IMR-90 (cell line): ENCODE results near the gene ERICH6B. TPM values are rescaled to one million over a fixed set of nuclear protein-coding genes. Genes with fewer than 3 reads are reported as not detected.

ENCODE experiments used
- ATAC-seq: fragments of 200-7000 bp; cut with Tn5 transposase; 2 replicates; pipeline ENCODE4 v1.9.1; 2020; ENCODE audit warnings: low read depth, mild to moderate bottlenecking, moderate library complexity
- BruUV-seq: library from RNA; stranded (reverse); fragments of 400-500 nt; replicated peaks from 2 replicates; lab custom pipeline; 2021; lab: Mats Ljungman, UMichigan
- CTCF ChIA-PET: fragments of 300-600 bp; formaldehyde crosslinking; extraction: SDS; loops from one replicate; lab custom pipeline; 2021; ENCODE audit warnings: antibody characterized with exemption; lab: Yijun Ruan, JAX
- POLR2A ChIA-PET: fragments of 300-600 bp; sonication (Branson Sonifier 250); formaldehyde crosslinking; loops from one replicate; lab custom pipeline; 2022; ENCODE audit warnings: antibody characterized with exemption; ENCODE audit not compliant: unreplicated experiment; lab: Charles Lee
- DNase-seq: peaks from one replicate; pipeline ENCODE4 v3.0.0; 2013
- H2AFZ ChIP-seq: replicated peaks from 2 replicates; pipeline ENCODE3; 2013; ENCODE audit warnings: low read length, mild to moderate bottlenecking; ENCODE audit not compliant: poor library complexity
- H2AK5ac ChIP-seq: 2 replicates; pipeline ENCODE4 v1.6.1; 2013; ENCODE audit warnings: low read depth, low read length, inconsistent platforms
- H2AK9ac ChIP-seq: replicated peaks from 2 replicates; pipeline ENCODE3; 2013; ENCODE audit warnings: mild to moderate bottlenecking, low read depth, low read length, moderate library complexity; ENCODE audit not compliant: poor library complexity
- H2BK120ac ChIP-seq: 2 replicates; pipeline ENCODE4 v1.6.1; 2013; ENCODE audit warnings: low read depth, low read length, inconsistent platforms
- H2BK15ac ChIP-seq: 3 replicates; pipeline ENCODE4 v1.6.1; 2013; ENCODE audit warnings: low read depth, low read length, inconsistent platforms
- H2BK20ac ChIP-seq: 2 replicates; pipeline ENCODE4 v1.6.1; 2013; ENCODE audit warnings: low read depth, mild to moderate bottlenecking, inconsistent platforms, low read length, moderate library complexity
- H2BK5ac ChIP-seq: 2 replicates; pipeline ENCODE4 v1.6.1; 2013; ENCODE audit warnings: mild to moderate bottlenecking, low read depth, low read length, inconsistent platforms; ENCODE audit not compliant: poor library complexity, severe bottlenecking
- H3K14ac ChIP-seq: replicated peaks from 2 replicates; pipeline ENCODE4 v1.6.1; 2013; ENCODE audit warnings: low read depth, low read length, inconsistent platforms
- H3K18ac ChIP-seq: 2 replicates; pipeline ENCODE4 v1.6.1; 2013; ENCODE audit warnings: low read depth, low read length, control low read depth
- H3K23ac ChIP-seq: 2 replicates; pipeline ENCODE4 v1.6.1; 2013; ENCODE audit warnings: low read depth, low read length, inconsistent platforms
- H3K27ac ChIP-seq: 2 replicates; pipeline ENCODE4 v1.5.1; 2013; ENCODE audit warnings: mild to moderate bottlenecking, control low read depth, low read length; ENCODE audit not compliant: insufficient read depth
- H3K27me3 ChIP-seq: 2 replicates; pipeline ENCODE4 v1.6.1; 2013; ENCODE audit warnings: low read length; ENCODE audit not compliant: control insufficient read depth, insufficient read depth
- H3K36me3 ChIP-seq: 2 replicates; pipeline ENCODE4 v1.6.1; 2013; ENCODE audit warnings: low read length, mixed read lengths; ENCODE audit not compliant: control insufficient read depth, insufficient read depth
- H3K4ac ChIP-seq: 2 replicates; pipeline ENCODE4 v1.6.1; 2013; ENCODE audit warnings: low read depth, low read length, inconsistent platforms
- H3K4me1 ChIP-seq: 2 replicates; pipeline ENCODE4 v1.6.1; 2013; ENCODE audit warnings: low read length, mixed read lengths; ENCODE audit not compliant: control insufficient read depth, insufficient read depth
- H3K4me2 ChIP-seq: 2 replicates; pipeline ENCODE4 v1.6.1; 2013; ENCODE audit warnings: low read depth, mild to moderate bottlenecking, control low read depth, low read length, moderate library complexity
- H3K4me3 ChIP-seq: 2 replicates; pipeline ENCODE4 v1.5.1; 2013; ENCODE audit warnings: low read depth, mild to moderate bottlenecking, control low read depth, low read length, moderate library complexity; ENCODE audit not compliant: insufficient read depth
- H3K56ac ChIP-seq: 2 replicates; pipeline ENCODE4 v1.6.1; 2013; ENCODE audit warnings: low read length, inconsistent platforms; ENCODE audit not compliant: insufficient read depth; ENCODE audit errors: extremely low read depth
- H3K79me1 ChIP-seq, 2 experiments: 2 replicates each; pipeline ENCODE4 v1.6.1; 2013; ENCODE audit warnings: low read length in 2 of 2, inconsistent platforms in 1 of 2, low read depth in 1 of 2
- H3K9ac ChIP-seq: 2 replicates; pipeline ENCODE4 v1.6.1; 2013; ENCODE audit warnings: low read depth, low read length, control low read depth
- H3K9me1 ChIP-seq: 2 replicates; pipeline ENCODE4 v1.6.1; 2013; ENCODE audit warnings: low read length, inconsistent platforms; ENCODE audit not compliant: insufficient read depth
- H3K9me3 ChIP-seq: 2 replicates; pipeline ENCODE4 v1.6.1; 2013; ENCODE audit warnings: low read length; ENCODE audit not compliant: control insufficient read depth, insufficient read depth
- H4K20me1 ChIP-seq: 2 replicates; pipeline ENCODE4 v1.6.1; 2013; ENCODE audit warnings: low read length, inconsistent platforms; ENCODE audit not compliant: insufficient read depth
- H4K5ac ChIP-seq: 2 replicates; pipeline ENCODE4 v1.6.1; 2013; ENCODE audit warnings: mild to moderate bottlenecking, low read depth, low read length, control low read depth
- H4K8ac ChIP-seq, 2 experiments: 2 replicates each; pipeline ENCODE4 v1.6.1; 2013; ENCODE audit warnings: low read depth in 2 of 2, low read length in 2 of 2, control low read depth in 1 of 2, inconsistent platforms in 1 of 2
- H4K91ac ChIP-seq: 2 replicates; pipeline ENCODE4 v1.6.1; 2013; ENCODE audit warnings: low read depth, low read length, inconsistent platforms; ENCODE audit not compliant: insufficient read depth
- BHLHE40 ChIP-seq: fragments of 150-350 bp; IDR thresholded peaks from 2 replicates; pipeline ENCODE4 v1.6.1; 2016; ENCODE audit warnings: mild to moderate bottlenecking, low read depth, low read length
- CEBPB ChIP-seq: IDR thresholded peaks from 2 replicates; pipeline ENCODE4 v1.6.1; 2012; ENCODE audit warnings: low read depth, low read length, improper control_type of control experiment
- CHD1 ChIP-seq: IDR thresholded peaks from 2 replicates; pipeline ENCODE4 v1.6.1; 2012; ENCODE audit warnings: low read depth, low read length, improper control_type of control experiment
- CTCF ChIP-seq: conservative IDR thresholded peaks from 2 replicates; pipeline ENCODE4 v1.5.1; 2012; ENCODE audit warnings: mild to moderate bottlenecking, low read depth, low read length, improper control_type of control experiment
- ELK1 ChIP-seq: fragments of 150-350 bp; IDR thresholded peaks from 2 replicates; pipeline ENCODE4 v1.6.1; 2016; ENCODE audit warnings: low read depth, mild to moderate bottlenecking, low read length, moderate library complexity, borderline replicate concordance
- FOS ChIP-seq: fragments of 150-350 bp; IDR thresholded peaks from 2 replicates; pipeline ENCODE4 v1.6.1; 2016; ENCODE audit warnings: low read depth, low read length
- MAFK ChIP-seq: IDR thresholded peaks from 2 replicates; pipeline ENCODE4 v1.6.1; 2012; ENCODE audit warnings: low read depth, low read length, improper control_type of control experiment
- MAZ ChIP-seq: IDR thresholded peaks from 2 replicates; pipeline ENCODE4 v1.6.1; 2012; ENCODE audit warnings: low read depth, mild to moderate bottlenecking, low read length, improper control_type of control experiment, moderate library complexity, borderline replicate concordance
- MXI1 ChIP-seq: IDR thresholded peaks from 2 replicates; pipeline ENCODE4 v1.6.1; 2012; ENCODE audit warnings: low read depth, mild to moderate bottlenecking, low read length, moderate library complexity, borderline replicate concordance
- NFE2L2 ChIP-seq: fragments of 150-350 bp; IDR thresholded peaks from 2 replicates; pipeline ENCODE4 v1.6.1; 2016; ENCODE audit warnings: low read depth, mild to moderate bottlenecking, low read length
- POLR2A ChIP-seq: IDR thresholded peaks from 2 replicates; pipeline ENCODE4 v1.6.1; 2012; ENCODE audit warnings: mild to moderate bottlenecking, low read depth, low read length
- RCOR1 ChIP-seq: IDR thresholded peaks from 2 replicates; pipeline ENCODE4 v1.6.1; 2012; ENCODE audit warnings: mild to moderate bottlenecking, low read length, improper control_type of control experiment; ENCODE audit not compliant: insufficient replicate concordance
- RFX5 ChIP-seq: IDR thresholded peaks from 2 replicates; pipeline ENCODE4 v1.8.0; 2012; ENCODE audit warnings: low read depth, mild to moderate bottlenecking, low read length, moderate library complexity
- SMC3 ChIP-seq: fragments of 150-350 bp; IDR thresholded peaks from 2 replicates; pipeline ENCODE4 v1.6.1; 2016; ENCODE audit warnings: low read depth, mild to moderate bottlenecking, antibody characterized with exemption, low read length, moderate library complexity
- USF2 ChIP-seq: fragments of 150-350 bp; IDR thresholded peaks from 2 replicates; pipeline ENCODE4 v1.6.1; 2017; ENCODE audit warnings: mild to moderate bottlenecking, antibody characterized with exemption, low read length, low read depth
- WGBS, 2 experiments: methylation state at CpG; one replicate each; pipeline versions ENCODE4 v1.1.5 to v1.1.7; 2013; ENCODE audit warnings: missing lambda C conversion rate in 2 of 2; ENCODE audit not compliant: insufficient read length in 1 of 2; ENCODE audit errors: extremely low coverage in 2 of 2; 5-methylcytosine and 5-hydroxymethylcytosine counted together
- dilution Hi-C: fragments of 300-500 bp; cut with HindIII; formaldehyde crosslinking; loops from one replicate; pipeline ENCODE4 v1.14.3; 2018; ENCODE audit warnings: low sequenced_read_pairs; ENCODE audit not compliant: unreplicated experiment
- in situ Hi-C: fragments of 300-500 bp; cut with MboI; formaldehyde crosslinking; loops from 3 replicates; pipeline ENCODE4 v1.14.3; 2019; ENCODE audit warnings: low sequenced_read_pairs, inconsistent platforms, mixed read lengths
- intact Hi-C: fragments of 100-400 bp; cut with micrococcal nuclease; formaldehyde crosslinking; loops from 2 replicates; pipeline ENCODE4 v1.10.0; 2022
- polyA plus RNA-seq, 3 experiments: library from polyadenylated mRNA; depleted of rRNA; stranded (reverse); fragments of >200 nt; gene quantifications; 2 replicates each; pipeline ENCODE4 v1.2.3, GENCODE V29; 2012; ENCODE audit warnings: low replicate concordance in 1 of 3
- total RNA-seq: library from RNA; depleted of rRNA; stranded (reverse); fragments of >200 nt; gene quantifications from 2 replicates; pipeline ENCODE4 v1.2.3, GENCODE V29; 2012

The ERICH6B gene
- total and polyA plus RNA-seq, 2 of the 4 experiments (the other 2 are of a cell fraction), result not detected

GRCh38 chr13:45545686-45546409 lies 69.7 kb downstream of the ERICH6B start:
- no peak overlapping the region for H2AK9ac ChIP-seq
- no peaks in the 10 kb centered on the region for H3K9me3 ChIP-seq
- H3K4me3 ChIP-seq, result no peak overlapping the region
- no peak overlapping the region for H3K14ac ChIP-seq
- BruUV-seq, result no TSS peak
- H4K91ac ChIP-seq, result no peak overlapping the region
- no peak overlapping the region for H3K4ac ChIP-seq
- in situ Hi-C loops, result no loop called here
- intact Hi-C loops, result no loop called here
- dilution Hi-C loops, result no loop called here
- no peaks in the 10 kb centered on the region for H3K9me1 ChIP-seq
- H2BK5ac ChIP-seq, result no peak overlapping the region
- H3K79me1 ChIP-seq, result no peaks in the 10 kb centered on the region
- no peaks in the 10 kb centered on the region for H3K4me1 ChIP-seq
- H4K20me1 ChIP-seq, result no peaks in the 10 kb centered on the region
- H3K27me3 ChIP-seq, result peaks cover 22% of the 10 kb centered on the region
- H3K56ac ChIP-seq, result no peak overlapping the region
- CTCF ChIA-PET, result no interaction called here
- H3K27ac ChIP-seq, result no peak overlapping the region
- H2BK20ac ChIP-seq, result no peak overlapping the region
- no peak overlapping the region for H4K8ac ChIP-seq
- no peaks in the 10 kb centered on the region for H3K36me3 ChIP-seq
- H3K23ac ChIP-seq, result no peak overlapping the region
- no peak for TF ChIP-seq CTCF
- TF ChIP-seq USF2, result no peak
- no peak for TF ChIP-seq MAZ
- TF ChIP-seq NFE2L2, result no peak
- TF ChIP-seq FOS, result no peak
- no peak for TF ChIP-seq CEBPB
- TF ChIP-seq ELK1, result no peak
- no peak for TF ChIP-seq CHD1
- no peak for TF ChIP-seq MXI1
- TF ChIP-seq SMC3, result no peak
- no peak for TF ChIP-seq MAFK
- no peak for TF ChIP-seq RCOR1
- no peak for TF ChIP-seq BHLHE40
- no peak for TF ChIP-seq RFX5
- TF ChIP-seq POLR2A, result no peak
- no peak overlapping the region for H3K9ac ChIP-seq
- no CpG with 5 or more reads among the region's 6 CpGs for WGBS, 2 experiments
- no peak overlapping the region for H4K5ac ChIP-seq
- no peak overlapping the region for H2BK15ac ChIP-seq
- H3K4me2 ChIP-seq, result no peak overlapping the region
- no peak overlapping the region for H2AK5ac ChIP-seq
- no peak overlapping the region for H2AFZ ChIP-seq
- DNase-seq (no peak), ATAC-seq (no peak)
- H3K18ac ChIP-seq, result no peak overlapping the region
- POLR2A ChIA-PET, result no interaction called here
- no peak overlapping the region for H2BK120ac ChIP-seq
